RWPE2 (cell line): ENCODE results near the gene PRDX1.

ENCODE experiments used
- ATAC-seq: fragments of 200-7000 bp; cut with Tn5 transposase; 3 replicates; pipeline ENCODE4 v1.9.1; 2021; ENCODE audit warnings: low read depth
- DNase-seq: peaks from one replicate; pipeline ENCODE4 v3.0.0-alpha.2; 2020; ENCODE audit warnings: low spot score
- H3K27ac ChIP-seq: fragments of 450-650 bp; 2 replicates; pipeline ENCODE4 v1.5.1; 2017; ENCODE audit warnings: mild to moderate bottlenecking; ENCODE audit not compliant: poor library complexity, severe bottlenecking
- H3K27me3 ChIP-seq: fragments of 250-450 bp; sonication (Bioruptor Pico); 2 replicates; pipeline ENCODE4 v1.5.1; 2021; ENCODE audit warnings: mild to moderate bottlenecking, moderate library complexity; ENCODE audit not compliant: insufficient read depth, poor library complexity, severe bottlenecking
- H3K36me3 ChIP-seq: fragments of 250-450 bp; sonication (Bioruptor Pico); 2 replicates; pipeline ENCODE4 v1.5.1; 2020; ENCODE audit warnings: low read depth, mild to moderate bottlenecking, moderate library complexity
- H3K4me1 ChIP-seq: fragments of 250-450 bp; sonication (Bioruptor Pico); 2 replicates; pipeline ENCODE4 v1.5.1; 2021; ENCODE audit warnings: mild to moderate bottlenecking, moderate library complexity; ENCODE audit not compliant: insufficient read depth, poor library complexity, severe bottlenecking
- H3K4me3 ChIP-seq: fragments of 250-450 bp; sonication (Bioruptor Pico); 2 replicates; pipeline ENCODE4 v1.5.1; 2021; ENCODE audit warnings: mild to moderate bottlenecking, moderate library complexity; ENCODE audit not compliant: severe bottlenecking
- H3K9me3 ChIP-seq: fragments of 250-450 bp; sonication (Bioruptor Pico); 2 replicates; pipeline ENCODE4 v1.5.1; 2021; ENCODE audit warnings: mild to moderate bottlenecking, moderate library complexity; ENCODE audit not compliant: severe bottlenecking
- TF ChIP-seq, protein P1 (sequence below): fragments of 450-650 bp; IDR thresholded peaks from one replicate; pipeline ENCODE4 v1.5.1; 2017; ENCODE audit warnings: mild to moderate bottlenecking, moderate library complexity; ENCODE audit not compliant: poor library complexity, severe bottlenecking

PRDX1 gene

DNA sequence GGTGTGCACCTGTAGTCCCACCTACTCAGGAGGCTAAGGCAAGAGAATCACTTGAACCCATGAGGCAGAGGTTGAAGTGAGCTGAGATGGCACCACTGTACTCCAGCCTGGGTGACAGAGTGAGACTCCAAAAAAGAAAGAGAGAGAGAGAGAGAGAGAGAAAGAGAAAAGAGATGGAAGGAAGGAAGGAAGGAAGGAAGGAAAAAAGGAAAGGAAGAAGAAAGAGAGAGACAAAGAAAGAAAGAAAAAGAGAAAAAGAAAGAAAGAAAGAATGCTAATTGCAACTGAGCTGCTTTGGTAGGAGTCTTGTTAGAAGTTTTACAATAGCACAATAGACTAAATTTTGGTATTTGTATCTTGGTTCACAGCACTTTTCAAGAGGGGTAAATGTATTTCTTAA lies 56.4 kb downstream of the PRDX1 start:
- no peak overlapping the region for H3K27ac ChIP-seq
- no peaks in the 10 kb centered on the region for H3K36me3 ChIP-seq
- no peaks in the 10 kb centered on the region for H3K9me3 ChIP-seq
- H3K4me3 ChIP-seq: no peak overlapping the region
- DNase-seq (no peak), ATAC-seq (no peak)
- no peaks in the 10 kb centered on the region for H3K27me3 ChIP-seq
- TF ChIP-seq, protein P1, sequence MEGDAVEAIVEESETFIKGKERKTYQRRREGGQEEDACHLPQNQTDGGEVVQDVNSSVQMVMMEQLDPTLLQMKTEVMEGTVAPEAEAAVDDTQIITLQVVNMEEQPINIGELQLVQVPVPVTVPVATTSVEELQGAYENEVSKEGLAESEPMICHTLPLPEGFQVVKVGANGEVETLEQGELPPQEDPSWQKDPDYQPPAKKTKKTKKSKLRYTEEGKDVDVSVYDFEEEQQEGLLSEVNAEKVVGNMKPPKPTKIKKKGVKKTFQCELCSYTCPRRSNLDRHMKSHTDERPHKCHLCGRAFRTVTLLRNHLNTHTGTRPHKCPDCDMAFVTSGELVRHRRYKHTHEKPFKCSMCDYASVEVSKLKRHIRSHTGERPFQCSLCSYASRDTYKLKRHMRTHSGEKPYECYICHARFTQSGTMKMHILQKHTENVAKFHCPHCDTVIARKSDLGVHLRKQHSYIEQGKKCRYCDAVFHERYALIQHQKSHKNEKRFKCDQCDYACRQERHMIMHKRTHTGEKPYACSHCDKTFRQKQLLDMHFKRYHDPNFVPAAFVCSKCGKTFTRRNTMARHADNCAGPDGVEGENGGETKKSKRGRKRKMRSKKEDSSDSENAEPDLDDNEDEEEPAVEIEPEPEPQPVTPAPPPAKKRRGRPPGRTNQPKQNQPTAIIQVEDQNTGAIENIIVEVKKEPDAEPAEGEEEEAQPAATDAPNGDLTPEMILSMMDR: no peak
- no peaks in the 10 kb centered on the region for H3K4me1 ChIP-seq
